Breast epithelium (tissue), 3 donors: ENCODE data around the gene AKT3.

ENCODE experiments used
- POLR2A ChIP-seq: fragments of 450-650 bp; IDR thresholded peaks from one replicate; pipeline ENCODE4 v1.6.1; 2016; ENCODE audit warnings: antibody characterized with exemption, mild to moderate bottlenecking, moderate library complexity
- POLR2AphosphoS5 ChIP-seq, 3 donors: sonication (generic); formaldehyde crosslinking; IDR thresholded peaks; one replicate each; pipeline ENCODE4 v1.6.1; 2017; ENCODE audit warnings: antibody characterized with exemption in 3 of 3
- TF ChIP-seq, protein P1 (sequence below), 3 donors: fragments of 450-650 bp; IDR thresholded peaks; one replicate each; pipeline ENCODE4 v1.5.1; 2016 to 2017; ENCODE audit warnings: antibody characterized with exemption in 3 of 3, mild to moderate bottlenecking in 3 of 3, moderate library complexity in 3 of 3

DNA sequence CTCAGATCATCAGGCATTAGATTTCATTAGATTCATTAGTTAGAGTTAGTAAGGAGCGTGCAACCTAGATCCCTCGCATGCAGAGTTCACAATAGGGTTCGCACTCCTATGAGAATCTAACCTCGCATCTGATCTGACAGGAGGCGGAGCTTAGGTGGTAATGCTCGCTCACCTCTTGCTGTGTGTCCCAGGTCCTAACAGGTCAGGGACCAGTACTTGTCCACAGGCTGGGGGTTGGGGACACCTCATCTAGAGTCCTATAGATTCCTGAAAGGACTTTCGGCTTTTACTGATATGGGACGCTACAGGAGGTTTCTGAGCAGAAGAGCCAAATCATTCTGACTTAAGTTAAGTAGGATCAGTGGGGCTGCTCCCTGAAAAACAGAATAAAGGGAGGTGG is 91.4 kb downstream of the AKT3 start:
- no peak for TF ChIP-seq POLR2A
- TF ChIP-seq, protein P1, sequence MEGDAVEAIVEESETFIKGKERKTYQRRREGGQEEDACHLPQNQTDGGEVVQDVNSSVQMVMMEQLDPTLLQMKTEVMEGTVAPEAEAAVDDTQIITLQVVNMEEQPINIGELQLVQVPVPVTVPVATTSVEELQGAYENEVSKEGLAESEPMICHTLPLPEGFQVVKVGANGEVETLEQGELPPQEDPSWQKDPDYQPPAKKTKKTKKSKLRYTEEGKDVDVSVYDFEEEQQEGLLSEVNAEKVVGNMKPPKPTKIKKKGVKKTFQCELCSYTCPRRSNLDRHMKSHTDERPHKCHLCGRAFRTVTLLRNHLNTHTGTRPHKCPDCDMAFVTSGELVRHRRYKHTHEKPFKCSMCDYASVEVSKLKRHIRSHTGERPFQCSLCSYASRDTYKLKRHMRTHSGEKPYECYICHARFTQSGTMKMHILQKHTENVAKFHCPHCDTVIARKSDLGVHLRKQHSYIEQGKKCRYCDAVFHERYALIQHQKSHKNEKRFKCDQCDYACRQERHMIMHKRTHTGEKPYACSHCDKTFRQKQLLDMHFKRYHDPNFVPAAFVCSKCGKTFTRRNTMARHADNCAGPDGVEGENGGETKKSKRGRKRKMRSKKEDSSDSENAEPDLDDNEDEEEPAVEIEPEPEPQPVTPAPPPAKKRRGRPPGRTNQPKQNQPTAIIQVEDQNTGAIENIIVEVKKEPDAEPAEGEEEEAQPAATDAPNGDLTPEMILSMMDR (IDR thresholded peaks at IDR 0.05): no peak
- no peak for TF ChIP-seq POLR2AphosphoS5 (IDR thresholded peaks at IDR 0.05)
